ENCODE measurements around the gene LRRC49.

DNA sequence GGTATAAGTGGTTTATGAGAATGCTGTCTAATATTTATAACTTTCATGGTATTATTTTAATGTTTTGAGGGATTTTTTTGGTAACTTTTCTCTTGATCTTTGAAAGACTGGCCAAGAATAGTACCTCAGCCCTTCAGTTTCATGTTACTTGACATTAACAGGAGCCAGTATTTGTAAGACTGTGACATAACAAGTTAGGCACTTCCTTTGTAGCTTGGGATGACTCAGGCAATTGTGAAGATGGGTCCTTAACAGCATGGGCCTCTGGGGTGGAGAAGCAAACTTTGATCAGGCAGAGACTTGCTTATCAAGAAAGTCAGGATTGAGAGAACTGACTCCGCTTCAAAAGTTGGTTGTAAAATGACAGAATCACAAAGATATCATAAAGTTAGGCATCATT lies 9.5 kb downstream of the LRRC49 start:
- no peak for TF ChIP-seq CTCF (IDR thresholded peaks at IDR 0.05; ENCODE audit: low read length)
- no peak for TF ChIP-seq EZH2 (IDR thresholded peaks at IDR 0.05; ENCODE audit: borderline replicate concordance, low read length)

Measured in OCI-LY1 (cell line).